ENCODE results near the gene XPNPEP2.

Gene XPNPEP2

GRCh38 chrX:129754056-129755024 lies 15.6 kb downstream of the XPNPEP2 start:
- no peak for DNase-seq

- no peak for DNase-seq
These were observed 17.2 kb downstream of the XPNPEP2 start for GRCh38 chrX:129755779-129756650.

GRCh38 chrX:129759576-129760061 lies 20.8 kb downstream of the XPNPEP2 start:
- DNase-seq, result peak; percentile 82

- no peak for DNase-seq
These were observed 21.4 kb downstream of the XPNPEP2 start for GRCh38 chrX:129760155-129760554.

- no peak for DNase-seq
These were observed 22.2 kb downstream of the XPNPEP2 start for GRCh38 chrX:129760981-129761380.

GRCh38 chrX:129761596-129761995 lies 22.8 kb downstream of the XPNPEP2 start:
- DNase-seq, result no peak

- DNase-seq, result no peak
These were observed 23.7 kb downstream of the XPNPEP2 start for GRCh38 chrX:129762448-129762847.

- DNase-seq, result no peak
These were observed 24.9 kb downstream of the XPNPEP2 start for GRCh38 chrX:129763666-129764065.

GRCh38 chrX:129768186-129768585 lies 29.4 kb downstream of the XPNPEP2 start:
- no peak for DNase-seq

GRCh38 chrX:129768586-129769466 lies 30.0 kb downstream of the XPNPEP2 start:
- peak; percentile 39 for DNase-seq

- DNase-seq, result no peak
These were observed 30.8 kb downstream of the XPNPEP2 start for GRCh38 chrX:129769467-129770154.

- DNase-seq, result no peak
These were observed 32.7 kb downstream of the XPNPEP2 start for GRCh38 chrX:129771266-129771995.

GRCh38 chrX:129772796-129773431 lies 34.1 kb downstream of the XPNPEP2 start:
- DNase-seq, result no peak

GRCh38 chrX:129773649-129774458 lies 35.1 kb downstream of the XPNPEP2 start:
- DNase-seq, result no peak

- DNase-seq, result no peak
These were observed 38.6 kb downstream of the XPNPEP2 start for GRCh38 chrX:129777218-129778030.

GRCh38 chrX:129779086-129779672 lies 40.4 kb downstream of the XPNPEP2 start:
- no peak for DNase-seq

- no peak for DNase-seq
These were observed 41.0 kb downstream of the XPNPEP2 start, which contains the start of gene SASH3 for GRCh38 chrX:129779747-129780146. SASH3 (plus strand) TSS chrX:129779949; CDS start chrX:129780098, 149 bp downstream.

- no peak for DNase-seq
These were observed 41.8 kb downstream of the XPNPEP2 start for GRCh38 chrX:129780441-129781105.

Data from fibroblast of upper back skin (primary cell).